NOMO-1 (cell line): ENCODE measurements around the gene GADD45A.

Source experiments
- DNase-seq, 2 experiments: peaks; one replicate each; lab custom pipeline; 2025; ENCODE audit not compliant: unreplicated experiment in 2 of 2; lab: John Stamatoyannopoulos, UW

The GADD45A gene

GRCh38 chr1:67666636-67667035 lies 18.4 kb upstream of the GADD45A start:
- DNase-seq: no peak

GRCh38 chr1:67668660-67669059 lies 16.3 kb upstream of the GADD45A start:
- DNase-seq: no peak

GRCh38 chr1:67672260-67672803 lies 12.7 kb upstream of the GADD45A start:
- DNase-seq: no peak

- no peak for DNase-seq
These were observed 11.4 kb upstream of the GADD45A start for GRCh38 chr1:67673468-67674201.

GRCh38 chr1:67674260-67675011 lies 10.6 kb upstream of the GADD45A start:
- DNase-seq: no peak

GRCh38 chr1:67675800-67676199 lies 9.2 kb upstream of the GADD45A start:
- no peak for DNase-seq

- DNase-seq: no peak
These were observed 8.7 kb upstream of the GADD45A start for GRCh38 chr1:67676287-67676686.

- no peak for DNase-seq
These were observed 8.1 kb upstream of the GADD45A start for GRCh38 chr1:67676946-67677345.

- DNase-seq: no peak
These were observed 7.6 kb upstream of the GADD45A start for GRCh38 chr1:67677408-67677807.

GRCh38 chr1:67677930-67678329 lies 7.1 kb upstream of the GADD45A start:
- DNase-seq: no peak

GRCh38 chr1:67679691-67680090 lies 5.3 kb upstream of the GADD45A start:
- no peak for DNase-seq

- no peak for DNase-seq
These were observed 4.5 kb upstream of the GADD45A start for GRCh38 chr1:67680486-67680885.

- DNase-seq: peak; percentile 6 to 10
These were observed 2.3 kb upstream of the GADD45A start for GRCh38 chr1:67682659-67683197.

- DNase-seq: peak in 1 of 2 experiments; percentile 16
These were observed 1.7 kb upstream of the GADD45A start for GRCh38 chr1:67683316-67683715.

- peak in 1 of 2 experiments; percentile 3 for DNase-seq
These were observed 1.1 kb upstream of the GADD45A start for GRCh38 chr1:67683766-67684525.

GRCh38 chr1:67684526-67685066 lies 405 bp upstream of the GADD45A start:
- no peak for DNase-seq

GRCh38 chr1:67685558-67686266 lies 711 bp downstream of the GADD45A start:
- peak; percentile 15 to 35 for DNase-seq

- DNase-seq: peak; percentile 65 to 88
These were observed 1.5 kb downstream of the GADD45A start for GRCh38 chr1:67686267-67687197.

- DNase-seq: no peak
These were observed 2.2 kb downstream of the GADD45A start for GRCh38 chr1:67687198-67687545.
